Measurements from ENCODE around the gene STRIP1. TPM values are rescaled to one million over a fixed set of nuclear protein-coding genes. Genes with fewer than 3 reads are reported as not detected.

STRIP1 gene
- total RNA-seq, 1 donor = 50.3 TPM

DNA sequence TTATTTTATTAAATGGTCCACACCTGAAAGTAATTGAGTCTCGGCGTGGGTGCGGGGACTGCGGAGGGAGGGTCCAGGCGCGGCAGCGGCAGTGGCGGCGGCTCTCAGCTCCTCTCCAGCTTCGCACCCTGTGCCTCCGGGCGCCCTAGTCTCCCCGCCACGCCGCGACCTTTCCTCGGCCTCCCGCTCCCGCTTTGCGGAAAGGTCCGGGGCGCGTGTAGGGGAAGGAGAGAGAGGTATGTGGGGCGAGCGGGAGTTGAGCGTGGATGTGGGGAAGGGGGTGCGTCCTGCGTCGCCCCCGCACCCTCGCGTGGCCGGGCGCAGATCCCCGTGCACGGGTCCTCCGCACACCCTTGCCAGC lies 49.4 kb downstream of the STRIP1 start:
- TF ChIP-seq, protein P1, sequence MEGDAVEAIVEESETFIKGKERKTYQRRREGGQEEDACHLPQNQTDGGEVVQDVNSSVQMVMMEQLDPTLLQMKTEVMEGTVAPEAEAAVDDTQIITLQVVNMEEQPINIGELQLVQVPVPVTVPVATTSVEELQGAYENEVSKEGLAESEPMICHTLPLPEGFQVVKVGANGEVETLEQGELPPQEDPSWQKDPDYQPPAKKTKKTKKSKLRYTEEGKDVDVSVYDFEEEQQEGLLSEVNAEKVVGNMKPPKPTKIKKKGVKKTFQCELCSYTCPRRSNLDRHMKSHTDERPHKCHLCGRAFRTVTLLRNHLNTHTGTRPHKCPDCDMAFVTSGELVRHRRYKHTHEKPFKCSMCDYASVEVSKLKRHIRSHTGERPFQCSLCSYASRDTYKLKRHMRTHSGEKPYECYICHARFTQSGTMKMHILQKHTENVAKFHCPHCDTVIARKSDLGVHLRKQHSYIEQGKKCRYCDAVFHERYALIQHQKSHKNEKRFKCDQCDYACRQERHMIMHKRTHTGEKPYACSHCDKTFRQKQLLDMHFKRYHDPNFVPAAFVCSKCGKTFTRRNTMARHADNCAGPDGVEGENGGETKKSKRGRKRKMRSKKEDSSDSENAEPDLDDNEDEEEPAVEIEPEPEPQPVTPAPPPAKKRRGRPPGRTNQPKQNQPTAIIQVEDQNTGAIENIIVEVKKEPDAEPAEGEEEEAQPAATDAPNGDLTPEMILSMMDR (IDR thresholded peaks at IDR 0.05; ENCODE audit: insufficient read depth, low read length) = no peak
- no peak for DNase-seq (ENCODE audit: low read depth)
- peak overlapping the region; percentile 62 for H3K4me3 ChIP-seq (ENCODE audit: low read depth, low read length)

DNA sequence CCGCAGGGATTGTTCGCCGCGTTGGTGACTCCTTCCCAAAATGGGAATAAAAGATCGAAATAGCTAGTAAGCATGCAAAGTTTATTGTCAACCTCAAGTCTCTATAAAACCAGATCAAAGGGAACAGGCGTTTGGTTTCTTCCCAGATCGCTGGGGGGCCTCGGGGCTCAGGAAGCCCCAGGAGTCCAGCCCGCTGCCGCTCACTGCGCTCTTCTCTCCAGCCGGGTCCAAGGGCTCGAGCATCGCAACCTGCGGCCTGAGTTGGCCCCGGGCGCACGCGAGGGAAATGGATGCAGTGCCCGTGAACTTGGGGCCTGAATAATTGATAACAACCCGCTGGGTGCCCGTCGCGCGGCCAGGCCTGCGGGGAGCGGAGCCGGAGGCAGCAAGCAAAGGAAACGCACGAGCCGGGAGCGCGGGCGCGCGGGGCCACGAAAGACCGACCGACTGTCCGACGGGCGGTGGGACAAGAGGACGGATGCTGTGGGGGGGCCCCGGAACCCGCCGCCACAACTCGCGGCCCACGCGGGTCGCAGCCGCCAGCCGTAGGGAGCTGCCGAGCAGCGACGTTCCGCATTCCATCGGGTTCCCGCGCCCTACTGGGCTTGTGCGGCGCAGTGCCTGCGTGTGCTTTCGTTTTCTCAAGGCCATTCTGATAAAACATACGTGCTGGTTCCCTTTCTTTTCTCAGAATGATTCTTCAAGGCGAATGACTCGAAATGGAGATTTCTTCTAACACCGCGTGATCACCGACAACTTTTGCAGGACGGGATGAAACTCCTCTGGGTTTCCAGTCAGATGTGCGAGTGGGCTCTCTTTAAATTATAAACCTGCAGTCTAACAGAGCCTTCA lies 50.0 kb downstream of the STRIP1 start:
- TF ChIP-seq, protein P1 (IDR thresholded peaks at IDR 0.05; ENCODE audit: insufficient read depth, low read length) = no peak
- H3K4me3 ChIP-seq (ENCODE audit: low read depth, low read length) = peak overlapping the region; percentile 62

DNA sequence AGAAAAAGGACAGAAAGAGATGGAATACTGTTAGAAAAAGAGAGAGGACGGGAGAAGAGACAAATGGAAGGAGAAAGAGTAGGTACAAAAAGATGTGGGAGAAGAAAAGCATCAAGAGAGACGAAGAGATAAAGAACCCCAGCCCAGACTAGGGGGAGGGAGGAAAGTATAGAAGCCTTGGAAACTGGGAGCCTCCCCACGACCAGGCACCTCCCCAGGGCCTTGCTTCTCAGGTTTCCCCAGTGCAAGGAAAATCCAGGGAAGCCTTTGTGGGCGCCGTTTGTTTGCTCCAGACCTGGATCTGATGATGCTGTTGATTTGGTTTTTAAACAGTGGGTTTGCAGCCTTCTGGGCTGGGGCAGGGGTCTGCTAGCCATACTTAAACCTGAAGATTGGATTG lies 51.2 kb downstream of the STRIP1 start:
- no peak for DNase-seq (ENCODE audit: low read depth)
- no peak overlapping the region for H3K4me3 ChIP-seq (ENCODE audit: low read depth, low read length)
- TF ChIP-seq, protein P1 (IDR thresholded peaks at IDR 0.05; ENCODE audit: insufficient read depth, low read length) = no peak

More for the DNA sequence above, 50.0 kb downstream of the STRIP1 start:
- peak; percentile 66 for DNase-seq (ENCODE audit: low read depth)

DNA sequence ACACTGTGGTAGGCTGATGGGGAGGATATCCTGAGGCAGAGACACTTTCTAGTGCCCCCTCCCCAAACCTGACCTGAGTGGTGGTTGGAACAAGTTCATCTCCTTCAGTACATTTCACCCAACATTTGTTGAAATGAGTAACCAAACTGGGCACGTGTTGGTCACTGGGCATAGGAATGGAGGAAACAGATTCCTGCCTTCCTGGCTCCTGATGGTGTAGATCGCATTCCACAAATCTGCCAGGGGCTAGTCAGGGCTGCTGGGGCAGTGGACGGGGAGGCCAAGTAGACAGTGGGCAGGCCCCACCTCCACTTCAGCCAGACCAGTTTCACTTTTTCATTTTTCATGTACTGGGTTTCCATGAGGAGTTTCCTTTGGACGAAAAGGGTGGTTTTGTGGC lies 52.5 kb downstream of the STRIP1 start:
- DNase-seq (ENCODE audit: low read depth) = no peak
- TF ChIP-seq, protein P1 (IDR thresholded peaks at IDR 0.05; ENCODE audit: insufficient read depth, low read length) = no peak
- no peak overlapping the region for H3K4me3 ChIP-seq (ENCODE audit: low read depth, low read length)

DNA sequence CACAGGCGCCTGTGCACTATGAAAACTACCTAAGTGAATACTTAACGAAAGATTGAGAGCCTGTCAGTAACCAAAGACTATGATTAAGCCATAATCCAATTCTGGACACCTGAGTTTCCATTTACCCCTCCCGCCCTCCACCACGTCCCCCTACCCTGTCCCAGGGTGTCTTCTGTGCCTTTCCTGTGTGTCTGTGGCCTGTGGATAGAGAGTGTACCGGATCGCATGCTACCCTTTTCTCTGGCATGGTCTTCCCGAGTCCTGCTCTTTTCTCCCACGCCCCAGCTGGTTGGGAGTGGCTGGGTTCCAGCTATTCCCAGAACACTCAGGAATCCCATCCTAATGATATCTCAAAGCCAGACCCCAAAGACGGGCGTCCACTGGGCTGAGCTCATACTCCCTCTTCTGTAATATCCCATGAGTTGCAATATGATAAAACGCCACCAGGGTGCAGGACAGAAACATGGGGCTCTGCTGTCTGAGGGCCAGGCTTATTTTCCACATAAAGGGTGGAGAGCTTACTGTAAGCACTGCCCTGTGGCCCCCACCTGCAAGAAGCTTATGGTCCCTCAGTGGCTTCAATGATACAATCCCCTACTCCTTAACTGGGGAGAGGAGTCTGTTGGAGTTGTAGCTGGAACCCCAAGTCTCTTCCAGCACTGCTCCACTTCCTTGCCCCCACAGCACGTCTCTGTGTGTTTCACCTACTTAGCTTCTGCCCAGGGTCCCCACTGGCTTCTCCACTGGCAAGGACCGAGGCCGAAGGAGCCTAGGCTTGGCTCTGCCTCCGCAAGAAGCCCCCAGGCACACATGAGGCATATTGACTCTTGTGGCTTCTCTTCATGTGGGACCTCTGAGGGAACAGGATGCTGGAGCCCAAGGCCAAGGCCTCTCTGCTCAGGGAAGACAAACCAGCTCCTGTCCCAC lies 53.7 kb downstream of the STRIP1 start:
- DNase-seq (ENCODE audit: low read depth) = peak; percentile 68
- H3K4me3 ChIP-seq (ENCODE audit: low read depth, low read length) = no peak overlapping the region
- TF ChIP-seq, protein P1 (IDR thresholded peaks at IDR 0.05; ENCODE audit: insufficient read depth, low read length) = peak; percentile 79

DNA sequence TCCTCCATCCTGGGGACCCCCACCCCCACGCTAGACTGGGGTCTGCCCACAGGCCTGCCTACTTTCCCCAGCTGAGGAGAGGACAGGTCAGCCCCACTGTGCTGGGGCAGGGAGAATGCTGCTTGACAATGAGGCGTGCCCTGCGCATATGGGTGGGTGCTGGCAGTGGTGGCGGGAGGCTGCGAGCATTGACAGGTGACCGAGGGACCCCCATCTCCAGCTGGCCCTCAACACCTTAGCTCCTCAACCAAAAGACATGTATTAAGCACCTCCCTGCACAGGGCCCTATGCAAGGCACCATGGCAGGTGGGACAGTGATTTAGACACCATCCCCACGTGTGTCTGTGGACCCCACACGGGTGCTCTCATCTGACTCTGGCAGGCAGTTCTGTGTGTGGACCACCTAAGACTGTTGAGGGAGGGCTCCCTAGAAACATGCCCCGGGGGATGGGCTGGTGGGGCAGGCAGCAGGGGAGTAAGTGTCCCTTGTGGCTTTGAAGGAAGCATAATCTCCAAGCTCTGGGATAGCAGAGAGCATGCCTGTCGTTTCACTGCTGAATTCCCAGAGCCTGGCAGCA lies 54.4 kb downstream of the STRIP1 start:
- DNase-seq (ENCODE audit: low read depth) = no peak
- TF ChIP-seq, protein P1 (IDR thresholded peaks at IDR 0.05; ENCODE audit: insufficient read depth, low read length) = no peak
- no peak overlapping the region for H3K4me3 ChIP-seq (ENCODE audit: low read depth, low read length)

All from fibroblast of the aortic adventitia (primary cell).